Thyroid gland (tissue), 4 donors: ENCODE results near the gene TJP1.

Experiments used
- CTCF ChIP-seq, 6 experiments: fragments of 200-600 bp in 3 of 6; fragments of 450-650 bp in 3 of 6; sonication (generic) in 3 of 6; IDR thresholded peaks; one replicate each; pipeline ENCODE4 v1.5.1; 2016 to 2019; ENCODE audit warnings: antibody characterized with exemption in 6 of 6, mild to moderate bottlenecking in 2 of 6, inconsistent platforms in 1 of 6, moderate library complexity in 1 of 6
- POLR2A ChIP-seq, 2 donors: fragments of 450-650 bp; IDR thresholded peaks; one replicate each; pipeline ENCODE4 v1.6.1; 2017; ENCODE audit warnings: antibody characterized with exemption in 2 of 2, mild to moderate bottlenecking in 2 of 2, moderate library complexity in 1 of 2

GRCh38 chr15:29687204-29687815 is 135.0 kb downstream of the TJP1 start:
- TF ChIP-seq CTCF (IDR thresholded peaks at IDR 0.05) = no peak
- TF ChIP-seq POLR2A (IDR thresholded peaks at IDR 0.05) = no peak
